HEK293T (cell line): ENCODE data around the gene RSPH3.

Experiments used
- BHLHE40 ChIP-seq: fragments of 450-650 bp; IDR thresholded peaks from 2 replicates; pipeline ENCODE4 v1.6.1; 2016; ENCODE audit warnings: mild to moderate bottlenecking, moderate library complexity, borderline replicate concordance
- CTBP1 ChIP-seq: fragments of 450-650 bp; IDR thresholded peaks from 2 replicates; pipeline ENCODE4 v1.6.1; 2016; ENCODE audit warnings: borderline replicate concordance
- ELF4 ChIP-seq: fragments of 450-650 bp; IDR thresholded peaks from 2 replicates; pipeline ENCODE4 v1.6.1; 2017; ENCODE audit warnings: antibody characterized with exemption
- FOXA1 ChIP-seq: fragments of 450-650 bp; IDR thresholded peaks from 2 replicates; pipeline ENCODE4 v1.6.1; 2016; ENCODE audit warnings: mild to moderate bottlenecking
- FOXK2 ChIP-seq: fragments of 450-650 bp; IDR thresholded peaks from 2 replicates; pipeline ENCODE4 v1.6.1; 2016; ENCODE audit warnings: mild to moderate bottlenecking
- FOXM1 ChIP-seq: fragments of 450-650 bp; IDR thresholded peaks from 2 replicates; pipeline ENCODE4 v1.6.1; 2017; ENCODE audit warnings: mild to moderate bottlenecking, borderline replicate concordance
- HDGF ChIP-seq: fragments of 450-650 bp; IDR thresholded peaks from 2 replicates; pipeline ENCODE4 v1.6.1; 2017; ENCODE audit warnings: antibody characterized with exemption, borderline replicate concordance
- L3MBTL2 ChIP-seq: fragments of 450-650 bp; conservative IDR thresholded peaks from 2 replicates; pipeline ENCODE4 v1.6.1; 2016; ENCODE audit warnings: mild to moderate bottlenecking
- PKNOX1 ChIP-seq: fragments of 450-650 bp; IDR thresholded peaks from 2 replicates; pipeline ENCODE4 v1.6.1; 2016
- SP1 ChIP-seq: fragments of 450-650 bp; IDR thresholded peaks from 2 replicates; pipeline ENCODE4 v1.6.1; 2017
- SUZ12 ChIP-seq: fragments of 450-650 bp; IDR thresholded peaks from 2 replicates; pipeline ENCODE4 v1.6.1; 2016; ENCODE audit warnings: mild to moderate bottlenecking
- TARDBP ChIP-seq: fragments of 450-650 bp; IDR thresholded peaks from 2 replicates; pipeline ENCODE4 v1.6.1; 2016
- ZNF384 ChIP-seq: fragments of 450-650 bp; IDR thresholded peaks from 2 replicates; pipeline ENCODE4 v1.6.1; 2016

DNA sequence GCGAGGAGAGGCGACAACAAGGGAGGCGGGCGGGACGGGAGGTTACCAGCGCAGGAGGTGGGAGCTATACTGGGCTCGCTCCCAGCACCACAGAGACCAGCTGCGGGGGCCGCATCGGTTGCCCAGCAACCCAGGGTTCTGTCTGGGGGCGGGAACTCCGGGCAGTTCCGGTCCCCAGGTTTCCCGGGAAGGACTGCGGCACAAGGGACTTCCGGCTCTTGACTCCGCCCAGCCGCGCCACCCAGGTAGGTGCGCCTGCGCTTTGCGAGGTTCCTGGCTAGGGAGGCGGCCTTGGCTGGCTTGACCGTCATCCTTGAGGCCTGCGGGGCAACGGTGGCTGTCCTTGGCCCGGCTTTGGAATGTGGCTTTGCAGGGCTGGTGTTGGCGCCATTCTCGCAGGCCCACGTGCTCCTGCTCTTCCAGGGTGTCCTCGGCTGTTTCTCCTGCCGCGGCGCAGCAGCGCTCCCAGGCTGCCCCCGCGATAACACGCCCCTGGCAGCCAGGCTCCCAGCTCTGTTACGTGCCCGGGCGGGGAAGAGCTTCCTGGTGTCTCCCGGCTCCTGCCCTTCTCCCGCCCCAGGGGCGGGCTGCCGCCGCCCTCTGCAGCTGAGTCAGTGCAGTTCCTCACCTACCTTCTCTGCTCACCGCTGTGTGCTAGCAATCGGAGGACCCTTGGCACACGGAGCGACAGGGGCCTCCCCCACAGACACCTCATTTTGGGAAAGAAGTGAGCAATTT lies at the start of gene RSPH3:
- no peak for TF ChIP-seq ZNF384
- no peak for TF ChIP-seq HDGF
- TF ChIP-seq SUZ12, result no peak
- no peak for TF ChIP-seq BHLHE40
- no peak for TF ChIP-seq SP1
- TF ChIP-seq L3MBTL2, result peak; percentile 95
- TF ChIP-seq PKNOX1, result peak; percentile 63
- TF ChIP-seq CTBP1, result peak; percentile 55
- TF ChIP-seq FOXM1, result peak; percentile 44; the same call in 1 of the 2 replicates
- no peak for TF ChIP-seq FOXK2
- peak; percentile 86 for TF ChIP-seq ELF4
- no peak for TF ChIP-seq FOXA1
- no peak for TF ChIP-seq TARDBP
